Gastroesophageal sphincter (tissue), 3 donors: Measurements from ENCODE around the gene XPNPEP3.

Experiments used
- CTCF ChIP-seq, 4 experiments: fragments of 200-600 bp in 2 of 4; fragments of 450-650 bp in 2 of 4; sonication (generic) in 1 of 4; IDR thresholded peaks; one replicate each; pipeline ENCODE4 v1.5.1; 2017 to 2019; ENCODE audit warnings: antibody characterized with exemption in 4 of 4, mild to moderate bottlenecking in 2 of 4, moderate library complexity in 2 of 4
- EP300 ChIP-seq: sonication (generic); formaldehyde crosslinking; IDR thresholded peaks from one replicate; pipeline ENCODE4 v1.6.1; 2017; ENCODE audit warnings: antibody characterized with exemption, mild to moderate bottlenecking
- POLR2A ChIP-seq, 2 donors: fragments of 450-650 bp; IDR thresholded peaks; one replicate each; pipeline ENCODE4 v1.6.1; 2017; ENCODE audit warnings: antibody characterized with exemption in 2 of 2, mild to moderate bottlenecking in 2 of 2, moderate library complexity in 1 of 2
- POLR2AphosphoS5 ChIP-seq: sonication (generic); formaldehyde crosslinking; IDR thresholded peaks from one replicate; pipeline ENCODE4 v1.6.1; 2017; ENCODE audit warnings: antibody characterized with exemption

- no peak for TF ChIP-seq POLR2A (IDR thresholded peaks at IDR 0.05)
- TF ChIP-seq CTCF (IDR thresholded peaks at IDR 0.05) = peak; percentile 64 to 82 (median 82)
- TF ChIP-seq EP300 = no peak
- no peak for TF ChIP-seq POLR2AphosphoS5
These were observed 65.7 kb downstream of the XPNPEP3 start for GRCh38 chr22:40922484-40923303.
